Right atrium auricular region (tissue), 2 donors: Measurements from ENCODE around the gene IVD. TPM values are rescaled to one million over a fixed set of nuclear protein-coding genes. Genes with fewer than 3 reads are reported as not detected.

Source experiments
- DNase-seq: peaks from one replicate; pipeline ENCODE4 v3.0.0-alpha.2; 2019; ENCODE audit warnings: low spot score
- H3K27ac ChIP-seq, 2 donors: fragments of 200-600 bp; sonication (generic); 1 replicate in 1 of 2; 2 replicates in 1 of 2; pipeline ENCODE4 v1.5.1; 2016 to 2019
- H3K27me3 ChIP-seq, 2 donors: fragments of 200-600 bp; sonication (generic); one replicate each; pipeline versions ENCODE4 v1.5.1 to v1.6.0; 2017 to 2019
- H3K36me3 ChIP-seq: fragments of 200-600 bp; sonication (generic); one replicate; pipeline ENCODE4 v1.5.1; 2016
- H3K4me1 ChIP-seq, 2 donors: fragments of 200-600 bp; sonication (generic); one replicate each; pipeline versions ENCODE4 v1.5.1 to v1.6.0; 2017 to 2019
- H3K4me3 ChIP-seq, 2 donors: fragments of 200-600 bp; sonication (generic); 1 replicate in 1 of 2; 2 replicates in 1 of 2; pipeline ENCODE4 v1.5.1; 2017 to 2019; ENCODE audit warnings: mild to moderate bottlenecking in 1 of 2, moderate library complexity in 1 of 2
- H3K9me3 ChIP-seq, 2 donors: fragments of 200-600 bp; sonication (generic); one replicate each; pipeline ENCODE4 v1.5.1; 2019
- total RNA-seq, 2 donors: library from RNA; depleted of rRNA; stranded (reverse); fragments of >200 nt; gene quantifications; one replicate each; pipeline ENCODE4 v1.1.0, GENCODE V29; 2016
- TF ChIP-seq, protein P1 (sequence below), 2 donors: fragments of 200-600 bp; sonication (generic); IDR thresholded peaks; one replicate each; pipeline ENCODE4 v1.5.1; 2019; ENCODE audit warnings: antibody characterized with exemption in 2 of 2

The IVD gene
- total RNA-seq, result 10 to 100 TPM; 49.1 to 65.3 TPM

DNA sequence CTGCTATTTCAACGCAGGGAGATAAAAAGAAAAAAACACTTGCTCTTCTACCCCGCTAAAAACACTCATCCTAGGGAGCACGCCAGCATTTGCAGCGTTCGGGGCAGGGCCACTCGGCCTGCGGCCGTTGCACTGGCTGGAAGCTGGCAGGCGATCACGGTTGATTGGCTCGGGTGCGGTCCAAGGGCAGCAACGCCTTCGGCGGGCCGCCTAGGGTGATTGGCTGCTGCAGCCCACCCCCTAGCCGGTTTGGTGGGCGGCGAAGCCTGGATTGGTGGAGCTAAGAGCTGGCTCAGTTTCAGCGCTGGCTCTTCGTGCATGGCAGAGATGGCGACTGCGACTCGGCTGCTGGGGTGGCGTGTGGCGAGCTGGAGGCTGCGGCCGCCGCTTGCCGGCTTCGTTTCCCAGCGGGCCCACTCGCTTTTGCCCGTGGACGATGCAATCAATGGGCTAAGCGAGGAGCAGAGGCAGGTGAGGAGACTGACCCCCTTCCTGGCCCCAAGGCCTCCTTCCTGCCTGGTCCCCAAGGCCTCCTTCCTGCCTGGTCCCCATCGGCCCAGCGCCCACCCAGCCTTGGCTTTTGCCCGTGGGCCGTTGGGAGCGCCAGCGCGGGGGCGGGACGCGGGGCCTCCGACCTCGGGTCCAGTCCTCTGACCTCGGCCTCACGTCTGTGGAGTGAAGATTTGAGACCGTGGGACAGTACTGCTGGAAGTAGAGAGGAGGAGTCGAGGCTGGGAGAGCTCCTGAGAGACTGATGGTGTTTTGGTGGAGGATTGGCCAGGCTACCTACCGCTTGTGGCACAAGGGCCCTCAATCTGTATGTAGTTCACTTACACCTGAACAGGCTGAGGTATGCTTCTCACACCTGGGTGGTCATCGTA is at the start of gene IVD:
TSS of gene IVD (plus strand) at position 295 of the 881 bp plus-strand sequence. CDS start at position 328, 33 bp downstream.
- H3K36me3 ChIP-seq, result peaks cover 7% of the 10 kb centered on the region
- peak within 1 kb of the TSS; percentile 80 to 81 for H3K27ac ChIP-seq
- no peaks in the 10 kb centered on the region for H3K9me3 ChIP-seq
- DNase-seq, result peak; percentile 97
- H3K4me3 ChIP-seq, result peak within 1 kb of the TSS; percentile 76 to 86
- H3K4me1 ChIP-seq, result peaks cover 0 to 25% of the 10 kb centered on the region in 2 donors
- H3K27me3 ChIP-seq, result no peaks in the 10 kb centered on the region
- TF ChIP-seq, protein P1, sequence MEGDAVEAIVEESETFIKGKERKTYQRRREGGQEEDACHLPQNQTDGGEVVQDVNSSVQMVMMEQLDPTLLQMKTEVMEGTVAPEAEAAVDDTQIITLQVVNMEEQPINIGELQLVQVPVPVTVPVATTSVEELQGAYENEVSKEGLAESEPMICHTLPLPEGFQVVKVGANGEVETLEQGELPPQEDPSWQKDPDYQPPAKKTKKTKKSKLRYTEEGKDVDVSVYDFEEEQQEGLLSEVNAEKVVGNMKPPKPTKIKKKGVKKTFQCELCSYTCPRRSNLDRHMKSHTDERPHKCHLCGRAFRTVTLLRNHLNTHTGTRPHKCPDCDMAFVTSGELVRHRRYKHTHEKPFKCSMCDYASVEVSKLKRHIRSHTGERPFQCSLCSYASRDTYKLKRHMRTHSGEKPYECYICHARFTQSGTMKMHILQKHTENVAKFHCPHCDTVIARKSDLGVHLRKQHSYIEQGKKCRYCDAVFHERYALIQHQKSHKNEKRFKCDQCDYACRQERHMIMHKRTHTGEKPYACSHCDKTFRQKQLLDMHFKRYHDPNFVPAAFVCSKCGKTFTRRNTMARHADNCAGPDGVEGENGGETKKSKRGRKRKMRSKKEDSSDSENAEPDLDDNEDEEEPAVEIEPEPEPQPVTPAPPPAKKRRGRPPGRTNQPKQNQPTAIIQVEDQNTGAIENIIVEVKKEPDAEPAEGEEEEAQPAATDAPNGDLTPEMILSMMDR (IDR thresholded peaks at IDR 0.05), result peak in 1 of 2 donors; percentile 13

DNA sequence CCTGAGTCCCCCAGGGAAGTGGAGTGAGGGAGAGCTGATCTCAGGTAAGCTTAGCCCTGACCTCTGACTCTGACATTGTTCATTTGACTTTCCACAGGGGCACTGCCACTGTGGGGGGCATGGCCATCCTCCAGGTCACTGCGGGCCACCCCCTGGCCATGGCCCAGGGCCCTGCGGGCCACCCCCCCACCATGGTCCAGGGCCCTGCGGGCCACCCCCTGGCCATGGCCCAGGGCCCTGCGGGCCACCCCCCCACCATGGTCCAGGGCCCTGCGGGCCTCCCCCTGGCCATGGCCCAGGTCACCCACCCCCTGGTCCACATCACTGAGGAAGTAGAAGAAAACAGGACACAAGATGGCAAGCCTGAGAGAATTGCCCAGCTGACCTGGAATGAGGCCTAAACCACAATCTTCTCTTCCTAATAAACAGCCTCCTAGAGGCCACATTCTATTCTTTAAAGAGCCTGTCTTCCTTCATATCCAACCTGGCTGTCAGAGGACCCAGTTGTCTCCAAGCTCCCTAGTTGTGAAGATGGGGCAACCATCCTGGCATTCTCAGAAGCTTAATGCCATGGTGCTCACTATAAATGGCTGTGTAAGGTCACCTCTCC is 49.5 kb upstream of the IVD start:
- DNase-seq, result no peak
- Histone ChIP-seq H3K4me1 (peaks cover 0 to 15% of the 10 kb centered on the region in 2 donors), H3K36me3 (no peaks in the 10 kb centered on the region), H3K9me3 (no peaks in the 10 kb centered on the region), H3K4me3 (no peak overlapping the region), H3K27ac (no peak overlapping the region), H3K27me3 (no peaks in the 10 kb centered on the region)
- TF ChIP-seq, protein P1 (IDR thresholded peaks at IDR 0.05), result no peak

DNA sequence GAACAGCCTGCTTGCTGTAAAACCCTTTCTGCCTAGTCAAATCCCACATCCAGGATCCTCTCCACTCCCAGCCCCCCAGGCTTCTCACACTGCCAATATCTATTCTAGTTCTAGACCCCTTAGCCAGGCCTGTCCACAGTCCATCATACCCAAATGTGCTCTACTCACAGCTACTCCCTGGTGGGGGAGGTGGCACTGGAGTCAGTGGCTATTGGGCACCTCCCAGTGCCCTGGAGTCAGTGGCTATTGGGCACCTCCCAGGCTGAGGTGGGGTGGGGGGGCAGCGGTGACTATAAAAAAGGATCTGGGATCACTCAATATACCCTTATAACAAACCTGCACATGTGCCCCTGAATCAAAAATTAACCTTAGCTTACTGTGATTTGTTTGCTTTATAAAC is 48.3 kb upstream of the IVD start:
- TF ChIP-seq, protein P1 (IDR thresholded peaks at IDR 0.05), result no peak
- Histone ChIP-seq H3K36me3 (no peaks in the 10 kb centered on the region), H3K27ac (no peak overlapping the region), H3K4me1 (peaks cover 0 to 15% of the 10 kb centered on the region in 2 donors), H3K27me3 (no peaks in the 10 kb centered on the region), H3K9me3 (no peaks in the 10 kb centered on the region), H3K4me3 (no peak overlapping the region)
- DNase-seq, result no peak

DNA sequence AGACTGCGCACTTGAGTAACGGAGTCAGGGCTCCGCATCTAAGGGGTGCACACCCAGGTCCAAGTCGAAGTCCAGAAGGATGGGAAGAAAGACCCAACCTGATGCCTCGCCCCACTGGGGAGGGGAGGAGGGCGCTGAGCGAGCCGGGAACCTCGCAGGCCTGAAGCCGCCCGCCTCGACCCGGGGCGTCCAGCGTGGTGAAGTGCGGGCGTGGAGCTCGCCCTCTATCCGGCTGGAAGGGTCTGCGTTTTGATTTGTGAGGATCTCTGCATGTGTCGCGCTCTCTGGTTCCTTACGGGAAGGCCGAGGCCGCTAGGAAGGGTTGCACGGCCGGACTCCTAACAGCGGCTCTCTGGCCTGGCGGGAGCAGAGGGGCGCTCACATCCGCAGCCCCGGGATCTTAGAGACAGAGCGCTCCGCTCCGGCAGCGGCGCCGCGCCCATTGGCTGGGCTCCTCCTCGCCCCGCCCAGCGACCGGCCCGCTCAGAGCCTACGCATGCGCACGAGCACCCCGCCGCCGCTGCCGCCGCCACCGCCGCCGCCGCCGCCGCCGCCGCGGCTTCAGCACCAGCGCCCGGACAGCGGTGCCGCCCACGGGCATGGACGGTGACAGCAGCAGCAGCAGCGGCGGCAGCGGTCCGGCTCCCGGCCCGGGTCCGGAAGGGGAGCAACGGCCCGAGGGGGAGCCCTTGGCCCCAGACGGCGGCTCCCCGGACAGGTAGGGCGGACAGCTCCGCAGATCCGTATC is 47.7 kb upstream of the IVD start, which contains the start of gene DISP2:
TSS of gene DISP2 (plus strand) at position 497 of the 748 bp plus-strand sequence. CDS start at position 600, 103 bp downstream.
- peak within 1 kb of the TSS; percentile 35 to 57 for H3K4me3 ChIP-seq
- H3K27me3 ChIP-seq, result no peaks in the 10 kb centered on the region
- no peaks in the 10 kb centered on the region for H3K9me3 ChIP-seq
- DNase-seq, result peak; percentile 76
- no peaks in the 10 kb centered on the region for H3K36me3 ChIP-seq
- TF ChIP-seq, protein P1 (IDR thresholded peaks at IDR 0.05), result peak in 1 of 2 donors; percentile 12
- H3K27ac ChIP-seq, result peak within 1 kb of the TSS; percentile 6 to 40
- peaks cover 0 to 15% of the 10 kb centered on the region in 2 donors for H3K4me1 ChIP-seq

DNA sequence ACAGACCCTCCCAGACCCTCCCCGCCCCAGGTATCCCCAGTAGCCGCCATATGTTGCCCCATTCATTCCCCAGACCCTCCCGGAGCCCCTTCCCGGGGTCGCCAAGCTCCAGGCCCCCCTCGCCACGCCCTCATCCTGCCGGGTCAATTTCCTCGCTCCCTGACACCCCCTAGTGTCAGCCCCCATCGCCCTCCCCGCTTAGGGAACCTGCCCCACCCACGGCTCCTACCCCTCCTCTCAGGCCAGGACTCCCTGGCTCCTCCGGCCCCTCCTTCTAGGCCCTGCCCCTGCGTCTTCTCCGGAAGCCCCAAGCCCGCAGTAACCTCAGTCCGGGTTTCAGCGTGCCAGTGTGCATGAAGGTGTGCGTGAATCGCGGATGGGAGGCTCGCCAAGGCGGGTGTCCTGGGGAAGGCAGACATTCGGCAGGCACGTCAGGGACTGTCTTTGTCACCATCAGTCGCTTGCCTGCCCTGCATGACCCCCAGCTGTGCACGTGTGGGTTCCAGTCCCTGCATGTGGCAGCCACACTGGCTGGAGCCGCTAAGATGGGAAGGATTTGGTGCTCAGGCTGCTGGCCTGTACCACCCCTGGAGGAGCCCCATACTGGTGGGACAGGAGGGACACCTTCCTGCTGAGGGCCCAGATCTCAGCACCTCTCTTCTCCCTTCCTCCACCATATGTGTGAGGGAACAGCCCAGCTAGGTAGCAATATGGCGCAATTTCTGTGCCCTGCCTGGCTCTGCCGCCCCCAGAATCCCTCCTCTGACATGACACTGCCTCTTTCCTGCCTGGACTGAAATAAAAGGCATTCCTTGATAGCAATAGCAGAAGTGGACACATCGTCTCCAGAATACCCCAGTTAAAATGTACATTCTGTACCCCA is 46.9 kb upstream of the IVD start:
- TF ChIP-seq, protein P1 (IDR thresholded peaks at IDR 0.05), result no peak
- H3K27me3 ChIP-seq, result no peaks in the 10 kb centered on the region
- no peaks in the 10 kb centered on the region for H3K36me3 ChIP-seq
- peak overlapping the region; percentile 6 to 40 for H3K27ac ChIP-seq
- H3K4me1 ChIP-seq, result peaks cover 0 to 15% of the 10 kb centered on the region in 2 donors
- DNase-seq, result no peak
- peak overlapping the region; percentile 32 to 57 for H3K4me3 ChIP-seq
- no peaks in the 10 kb centered on the region for H3K9me3 ChIP-seq
